ENCODE results near the gene TENM3. TPM values are rescaled to one million over a fixed set of nuclear protein-coding genes. Genes with fewer than 3 reads are reported as not detected.

The TENM3 gene
- total RNA-seq, 1 experiment from 2014 or later, result not detected

DNA sequence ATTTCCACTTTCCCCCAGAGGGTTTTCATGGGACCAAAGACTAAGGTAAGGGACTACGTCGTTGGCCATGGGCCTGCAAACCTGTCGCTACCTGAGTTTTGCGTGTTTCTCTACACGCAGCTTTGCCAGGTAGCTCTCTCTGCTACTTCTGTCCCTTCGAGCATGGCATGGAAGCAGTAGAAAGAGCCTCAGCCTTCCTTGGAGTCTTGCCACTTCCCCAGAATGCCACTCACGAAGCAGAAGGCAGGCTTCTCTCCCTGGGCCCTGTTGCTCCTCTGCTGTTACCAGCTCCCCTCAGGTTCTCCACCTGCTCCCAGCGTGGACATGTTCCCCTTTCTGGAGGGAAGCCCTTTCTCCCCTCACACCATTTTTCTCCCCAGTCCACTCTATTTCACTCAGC, 381.1 kb downstream of the TENM3 start:
- intact Hi-C loops (cut with micrococcal nuclease; ENCODE audit: unreplicated experiment), result no loop called here
- CTCF ChIA-PET, result no interaction called here

DNA sequence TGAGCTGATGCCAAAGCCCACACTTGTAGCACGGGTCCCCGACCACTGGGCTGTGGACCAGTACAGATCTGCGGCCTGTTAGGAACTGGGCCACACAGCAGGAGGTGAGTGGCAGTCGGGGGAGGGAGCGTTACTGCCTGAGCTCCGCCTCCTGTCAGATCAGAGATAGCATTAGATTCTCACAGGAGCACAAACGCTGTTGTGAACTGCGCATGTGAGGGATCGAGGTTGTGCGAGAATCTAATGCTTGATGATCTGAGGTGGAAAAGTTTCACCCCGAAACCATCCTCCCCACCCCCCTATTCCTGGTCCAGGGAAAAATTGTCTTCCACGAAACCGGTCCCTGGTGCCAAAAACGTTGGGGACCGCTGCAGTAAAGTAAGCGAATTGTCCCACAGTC, 382.0 kb downstream of the TENM3 start:
- no peak overlapping the region for H3K4me3 ChIP-seq
- no peaks in the 10 kb centered on the region for H3K79me2 ChIP-seq (ENCODE audit: low read depth)
- no peaks in the 10 kb centered on the region for H3K36me3 ChIP-seq (ENCODE audit: low read depth)
- H4K20me1 ChIP-seq (ENCODE audit: insufficient read depth), result no peaks in the 10 kb centered on the region
- ChIA-PET POLR2A (ENCODE audit: unreplicated experiment) (no interaction called here), CTCF (no interaction called here)
- no TSS peak for BruUV-seq (replicated peaks)
- no peak overlapping the region for H3K4me2 ChIP-seq
- intact Hi-C loops (cut with micrococcal nuclease; ENCODE audit: unreplicated experiment), result no loop called here
- TF ChIP-seq, protein P1, sequence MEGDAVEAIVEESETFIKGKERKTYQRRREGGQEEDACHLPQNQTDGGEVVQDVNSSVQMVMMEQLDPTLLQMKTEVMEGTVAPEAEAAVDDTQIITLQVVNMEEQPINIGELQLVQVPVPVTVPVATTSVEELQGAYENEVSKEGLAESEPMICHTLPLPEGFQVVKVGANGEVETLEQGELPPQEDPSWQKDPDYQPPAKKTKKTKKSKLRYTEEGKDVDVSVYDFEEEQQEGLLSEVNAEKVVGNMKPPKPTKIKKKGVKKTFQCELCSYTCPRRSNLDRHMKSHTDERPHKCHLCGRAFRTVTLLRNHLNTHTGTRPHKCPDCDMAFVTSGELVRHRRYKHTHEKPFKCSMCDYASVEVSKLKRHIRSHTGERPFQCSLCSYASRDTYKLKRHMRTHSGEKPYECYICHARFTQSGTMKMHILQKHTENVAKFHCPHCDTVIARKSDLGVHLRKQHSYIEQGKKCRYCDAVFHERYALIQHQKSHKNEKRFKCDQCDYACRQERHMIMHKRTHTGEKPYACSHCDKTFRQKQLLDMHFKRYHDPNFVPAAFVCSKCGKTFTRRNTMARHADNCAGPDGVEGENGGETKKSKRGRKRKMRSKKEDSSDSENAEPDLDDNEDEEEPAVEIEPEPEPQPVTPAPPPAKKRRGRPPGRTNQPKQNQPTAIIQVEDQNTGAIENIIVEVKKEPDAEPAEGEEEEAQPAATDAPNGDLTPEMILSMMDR (conservative IDR thresholded peaks at IDR 0.05), result no peak
- no peak for TF ChIP-seq EZH2 (IDR thresholded peaks at IDR 0.05; ENCODE audit: low read depth)
- no peak for DNase-seq
- no peak overlapping the region for H3K27ac ChIP-seq
- no peaks in the 10 kb centered on the region for H3K4me1 ChIP-seq (replicated peaks; ENCODE audit: insufficient read depth)
- H3K27me3 ChIP-seq (ENCODE audit: insufficient read depth, low read depth), result peaks cover 46% of the 10 kb centered on the region
- H3K9me3 ChIP-seq (ENCODE audit: insufficient read depth, low read depth), result no peaks in the 10 kb centered on the region
- no peak overlapping the region for H2AFZ ChIP-seq
- no peaks in the 10 kb centered on the region for H3K9me2 ChIP-seq (ENCODE audit: insufficient read depth)
- H3F3A ChIP-seq (ENCODE audit: insufficient read depth, low read depth), result no peaks in the 10 kb centered on the region

More for the DNA sequence above, 381.1 kb downstream of the TENM3 start:
- TF ChIP-seq, protein P1 (conservative IDR thresholded peaks at IDR 0.05), result no peak
- no peak for TF ChIP-seq EZH2 (IDR thresholded peaks at IDR 0.05; ENCODE audit: low read depth)
- Histone ChIP-seq H3K27me3 (ENCODE audit: insufficient read depth, low read depth) (peaks cover 46% of the 10 kb centered on the region), H3F3A (ENCODE audit: insufficient read depth, low read depth) (no peaks in the 10 kb centered on the region), H3K4me3 (no peak overlapping the region), H3K9me2 (ENCODE audit: insufficient read depth) (no peaks in the 10 kb centered on the region), H3K9me3 (ENCODE audit: insufficient read depth, low read depth) (no peaks in the 10 kb centered on the region), H2AFZ (no peak overlapping the region), H3K79me2 (ENCODE audit: low read depth) (no peaks in the 10 kb centered on the region), H4K20me1 (ENCODE audit: insufficient read depth) (no peaks in the 10 kb centered on the region), H3K4me2 (no peak overlapping the region), H3K36me3 (ENCODE audit: low read depth) (no peaks in the 10 kb centered on the region), H3K27ac (no peak overlapping the region), H3K4me1 (replicated peaks; ENCODE audit: insufficient read depth) (no peaks in the 10 kb centered on the region)
- BruUV-seq (replicated peaks), result no TSS peak
- POLR2A ChIA-PET (ENCODE audit: unreplicated experiment), result no interaction called here
- no peak for DNase-seq

DNA sequence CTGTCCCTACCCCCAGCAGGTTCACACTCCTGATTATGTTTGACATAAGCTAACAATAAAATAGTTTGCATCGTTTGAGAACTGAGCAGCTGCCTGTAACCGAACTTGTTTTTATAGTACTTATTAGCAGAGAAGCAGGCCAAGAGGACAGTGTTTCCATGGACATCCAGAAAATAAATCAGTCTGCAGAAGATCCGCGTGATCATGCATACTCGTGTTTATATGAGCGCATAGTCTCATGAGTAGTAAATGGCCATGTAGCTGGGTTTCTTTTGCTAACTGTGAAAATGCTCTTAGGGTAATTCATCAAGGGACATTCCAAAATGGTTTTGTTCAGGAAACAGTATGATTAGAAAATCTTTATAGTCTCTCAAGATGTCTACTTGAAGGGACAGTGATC, 384.8 kb downstream of the TENM3 start:
- H3K4me3 ChIP-seq, result no peak overlapping the region
- no peaks in the 10 kb centered on the region for H3K4me1 ChIP-seq (replicated peaks; ENCODE audit: insufficient read depth)
- H3K79me2 ChIP-seq (ENCODE audit: low read depth), result no peaks in the 10 kb centered on the region
- TF ChIP-seq EZH2 (IDR thresholded peaks at IDR 0.05; ENCODE audit: low read depth), result no peak
- TF ChIP-seq, protein P1 (conservative IDR thresholded peaks at IDR 0.05), result no peak
- no peaks in the 10 kb centered on the region for H4K20me1 ChIP-seq (ENCODE audit: insufficient read depth)
- CTCF ChIA-PET, result no interaction called here
- H3K27ac ChIP-seq, result no peak overlapping the region
- H2AFZ ChIP-seq, result no peak overlapping the region
- intact Hi-C loops (cut with micrococcal nuclease; ENCODE audit: unreplicated experiment), result no loop called here
- H3K9me2 ChIP-seq (ENCODE audit: insufficient read depth), result no peaks in the 10 kb centered on the region
- POLR2A ChIA-PET (ENCODE audit: unreplicated experiment), result no interaction called here
- no peaks in the 10 kb centered on the region for H3K36me3 ChIP-seq (ENCODE audit: low read depth)
- H3K27me3 ChIP-seq (ENCODE audit: insufficient read depth, low read depth), result peaks cover 37% of the 10 kb centered on the region
- no peak overlapping the region for H3K4me2 ChIP-seq
- no peak for DNase-seq
- no peaks in the 10 kb centered on the region for H3K9me3 ChIP-seq (ENCODE audit: insufficient read depth, low read depth)
- BruUV-seq (replicated peaks), result no TSS peak
- no peaks in the 10 kb centered on the region for H3F3A ChIP-seq (ENCODE audit: insufficient read depth, low read depth)
